Renal cortex interstitium (tissue), 11 donors: Measurements from ENCODE around the gene DNAH2. TPM values are rescaled to one million over a fixed set of nuclear protein-coding genes. Genes with fewer than 3 reads are reported as not detected.
A peak's percentile ranks its signal among the peaks of the same experiment; 100 is the strongest.
"Not testable (repeated sequence)": the region's sequence is repeated elsewhere in the genome, so short reads cannot be mapped to it uniquely, and the experiment has no call there.

Experiments
- DNase-seq, 11 donors: peaks; one replicate each; pipeline ENCODE4 v3.0.0-alpha.2; 2013; ENCODE audit warnings: low read depth in 9 of 11, low spot score in 4 of 11; ENCODE audit errors: extremely low read depth in 1 of 11
- polyA plus RNA-seq, 3 donors: library from polyadenylated mRNA; unstranded; fragments of 120-200 nt; gene quantifications; one replicate each; pipeline ENCODE4 v1.2.1, GENCODE V29; 2013; ENCODE audit not compliant: insufficient read length in 3 of 3

The DNAH2 gene
- polyA plus RNA-seq, 3 donors = 0.26 to 0.32 (median 0.29) TPM

DNA sequence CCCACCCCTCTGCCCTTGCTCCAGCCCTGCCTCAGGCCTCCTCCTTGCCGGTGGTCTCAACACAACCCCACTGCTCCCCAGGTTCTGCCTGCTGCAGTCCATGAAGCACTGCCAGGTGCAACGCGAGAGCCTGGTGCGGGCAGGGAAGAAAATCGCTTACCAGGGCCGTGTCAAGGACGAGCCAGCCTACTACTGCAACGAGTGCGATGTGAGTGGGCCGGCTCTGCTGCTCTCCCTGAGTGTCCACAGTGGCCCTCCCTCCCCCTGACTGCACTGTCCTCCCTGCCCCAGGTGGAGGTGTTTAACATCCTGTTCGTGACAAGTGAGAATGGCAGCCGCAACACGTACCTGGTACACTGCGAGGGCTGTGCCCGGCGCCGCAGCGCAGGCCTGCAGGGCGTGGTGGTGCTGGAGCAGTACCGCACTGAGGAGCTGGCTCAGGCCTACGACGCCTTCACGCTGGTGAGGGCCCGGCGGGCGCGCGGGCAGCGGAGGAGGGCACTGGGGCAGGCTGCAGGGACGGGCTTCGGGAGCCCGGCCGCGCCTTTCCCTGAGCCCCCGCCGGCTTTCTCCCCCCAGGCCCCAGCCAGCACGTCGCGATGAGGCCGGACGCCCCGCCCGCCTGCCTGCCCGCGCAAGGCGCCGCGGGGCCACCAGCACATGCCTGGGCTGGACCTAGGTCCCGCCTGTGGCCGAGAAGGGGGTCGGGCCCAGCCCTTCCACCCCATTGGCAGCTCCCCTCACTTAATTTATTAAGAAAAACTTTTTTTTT lies 135.6 kb downstream of the DNAH2 start:
- no peak for DNase-seq

DNA sequence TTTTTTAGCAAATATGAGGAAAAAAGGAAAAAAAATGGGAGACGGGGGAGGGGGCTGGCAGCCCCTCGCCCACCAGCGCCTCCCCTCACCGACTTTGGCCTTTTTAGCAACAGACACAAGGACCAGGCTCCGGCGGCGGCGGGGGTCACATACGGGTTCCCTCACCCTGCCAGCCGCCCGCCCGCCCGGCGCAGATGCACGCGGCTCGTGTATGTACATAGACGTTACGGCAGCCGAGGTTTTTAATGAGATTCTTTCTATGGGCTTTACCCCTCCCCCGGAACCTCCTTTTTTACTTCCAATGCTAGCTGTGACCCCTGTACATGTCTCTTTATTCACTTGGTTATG lies 136.1 kb downstream of the DNAH2 start:
- no peak for DNase-seq

DNA sequence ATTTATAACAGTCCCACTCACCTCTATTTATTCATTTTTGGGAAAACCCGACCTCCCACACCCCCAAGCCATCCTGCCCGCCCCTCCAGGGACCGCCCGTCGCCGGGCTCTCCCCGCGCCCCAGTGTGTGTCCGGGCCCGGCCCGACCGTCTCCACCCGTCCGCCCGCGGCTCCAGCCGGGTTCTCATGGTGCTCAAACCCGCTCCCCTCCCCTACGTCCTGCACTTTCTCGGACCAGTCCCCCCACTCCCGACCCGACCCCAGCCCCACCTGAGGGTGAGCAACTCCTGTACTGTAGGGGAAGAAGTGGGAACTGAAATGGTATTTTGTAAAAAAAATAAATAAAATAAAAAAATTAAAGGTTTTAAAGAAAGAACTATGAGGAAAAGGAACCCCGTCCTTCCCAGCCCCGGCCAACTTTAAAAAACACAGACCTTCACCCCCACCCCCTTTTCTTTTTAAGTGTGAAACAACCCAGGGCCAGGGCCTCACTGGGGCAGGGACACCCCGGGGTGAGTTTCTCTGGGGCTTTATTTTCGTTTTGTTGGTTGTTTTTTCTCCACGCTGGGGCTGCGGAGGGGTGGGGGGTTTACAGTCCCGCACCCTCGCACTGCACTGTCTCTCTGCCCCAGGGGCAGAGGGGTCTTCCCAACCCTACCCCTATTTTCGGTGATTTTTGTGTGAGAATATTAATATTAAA lies 136.7 kb downstream of the DNAH2 start:
- DNase-seq = no peak

DNA sequence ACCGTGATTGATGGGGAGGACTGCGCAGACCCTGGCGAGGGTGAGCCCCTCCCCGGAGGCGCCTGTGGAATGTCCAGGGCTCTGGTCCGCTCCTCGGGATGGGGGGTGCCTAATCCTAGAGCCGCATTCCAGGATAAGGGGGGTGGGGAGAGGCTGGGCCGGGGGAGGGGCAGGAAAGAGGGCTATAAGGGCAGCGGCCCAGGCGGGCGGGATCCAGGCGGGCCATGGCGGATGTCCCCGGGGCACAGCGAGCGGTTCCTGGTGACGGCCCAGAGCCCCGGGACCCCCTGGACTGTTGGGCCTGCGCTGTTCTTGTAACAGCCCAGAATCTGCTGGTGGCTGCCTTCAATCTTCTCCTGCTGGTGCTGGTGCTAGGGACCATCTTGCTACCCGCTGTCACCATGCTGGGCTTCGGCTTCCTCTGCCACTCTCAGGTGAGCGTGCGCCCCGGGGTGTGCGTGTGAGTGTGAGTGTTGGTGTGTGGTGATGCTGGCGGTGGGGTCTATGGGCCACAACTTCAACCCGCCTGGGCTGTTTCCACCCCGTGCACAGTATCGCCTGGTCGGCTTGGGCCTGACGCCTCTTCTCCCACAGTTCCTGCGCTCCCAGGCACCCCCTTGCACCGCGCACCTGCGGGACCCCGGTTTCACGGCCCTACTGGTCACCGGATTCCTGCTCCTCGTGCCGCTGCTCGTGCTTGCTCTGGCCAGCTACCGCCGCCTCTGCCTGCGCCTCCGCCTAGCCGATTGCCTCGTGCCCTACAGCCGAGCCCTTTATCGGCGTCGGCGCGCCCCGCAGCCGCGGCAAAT lies 137.5 kb downstream of the DNAH2 start, which contains the start of gene TMEM88:
Gene TMEM88, plus strand, starts transcription at position 216 of the 809 bp plus-strand sequence. Its CDS starts 9 bp downstream, at position 225.
- peak in 1 of 11 donors; percentile 36 for DNase-seq

DNA sequence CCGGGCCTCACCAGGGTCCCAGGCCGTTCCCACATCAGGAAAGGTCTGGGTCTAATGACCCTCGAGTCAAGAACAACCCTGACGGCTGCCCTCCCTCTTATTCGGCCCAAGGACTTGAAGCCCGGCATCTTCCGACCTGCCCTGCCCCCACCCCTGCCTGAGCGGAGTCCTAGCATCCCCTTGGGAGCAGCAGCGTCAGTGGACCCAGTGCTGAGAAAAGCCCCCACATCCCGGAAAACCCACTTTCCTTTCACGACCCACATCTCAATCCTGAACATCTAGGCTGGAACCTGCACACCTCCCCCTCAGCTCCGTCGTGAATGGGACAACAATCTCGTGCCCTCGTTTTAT lies 138.1 kb downstream of the DNAH2 start:
- DNase-seq = no peak

DNA sequence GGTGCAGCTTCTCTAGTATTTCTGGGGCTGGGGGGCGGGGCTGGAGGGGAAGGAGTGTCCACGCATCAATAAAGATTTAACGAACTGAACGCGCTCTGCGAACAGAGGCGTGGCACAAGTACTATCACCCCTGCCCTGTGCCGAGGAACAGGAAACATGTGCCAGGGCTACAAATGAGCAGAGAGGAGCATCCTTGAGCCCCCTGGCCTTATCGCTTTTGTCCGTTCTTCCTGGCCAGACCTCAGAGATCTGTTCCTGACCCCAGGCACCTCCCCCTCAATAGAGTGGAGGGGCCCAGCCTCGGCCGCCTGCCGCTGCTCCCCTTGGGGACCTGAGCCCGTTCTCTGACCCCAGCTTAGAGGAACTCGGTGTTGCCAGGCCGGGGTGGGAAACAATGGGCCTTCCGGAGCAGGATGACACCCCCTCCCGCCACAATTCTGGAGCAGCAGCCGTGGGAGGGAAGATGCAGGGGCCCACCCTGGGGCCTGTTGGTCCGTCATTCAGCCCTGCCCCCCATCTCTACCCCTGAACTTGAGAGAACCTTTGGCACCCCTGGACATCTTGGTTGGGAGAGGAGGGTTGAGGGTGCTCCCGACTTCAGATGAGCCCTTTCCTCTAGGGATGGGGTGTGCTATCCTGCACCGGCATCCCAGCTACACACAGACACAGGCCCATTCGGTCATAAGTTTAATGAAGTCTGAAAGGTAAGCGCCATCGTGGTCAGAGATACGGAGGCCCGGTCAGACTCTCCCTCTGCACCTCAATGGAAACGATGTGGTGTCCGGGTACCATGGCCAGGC lies 138.7 kb downstream of the DNAH2 start:
- DNase-seq = peak in 1 of 11 donors; percentile 30

DNA sequence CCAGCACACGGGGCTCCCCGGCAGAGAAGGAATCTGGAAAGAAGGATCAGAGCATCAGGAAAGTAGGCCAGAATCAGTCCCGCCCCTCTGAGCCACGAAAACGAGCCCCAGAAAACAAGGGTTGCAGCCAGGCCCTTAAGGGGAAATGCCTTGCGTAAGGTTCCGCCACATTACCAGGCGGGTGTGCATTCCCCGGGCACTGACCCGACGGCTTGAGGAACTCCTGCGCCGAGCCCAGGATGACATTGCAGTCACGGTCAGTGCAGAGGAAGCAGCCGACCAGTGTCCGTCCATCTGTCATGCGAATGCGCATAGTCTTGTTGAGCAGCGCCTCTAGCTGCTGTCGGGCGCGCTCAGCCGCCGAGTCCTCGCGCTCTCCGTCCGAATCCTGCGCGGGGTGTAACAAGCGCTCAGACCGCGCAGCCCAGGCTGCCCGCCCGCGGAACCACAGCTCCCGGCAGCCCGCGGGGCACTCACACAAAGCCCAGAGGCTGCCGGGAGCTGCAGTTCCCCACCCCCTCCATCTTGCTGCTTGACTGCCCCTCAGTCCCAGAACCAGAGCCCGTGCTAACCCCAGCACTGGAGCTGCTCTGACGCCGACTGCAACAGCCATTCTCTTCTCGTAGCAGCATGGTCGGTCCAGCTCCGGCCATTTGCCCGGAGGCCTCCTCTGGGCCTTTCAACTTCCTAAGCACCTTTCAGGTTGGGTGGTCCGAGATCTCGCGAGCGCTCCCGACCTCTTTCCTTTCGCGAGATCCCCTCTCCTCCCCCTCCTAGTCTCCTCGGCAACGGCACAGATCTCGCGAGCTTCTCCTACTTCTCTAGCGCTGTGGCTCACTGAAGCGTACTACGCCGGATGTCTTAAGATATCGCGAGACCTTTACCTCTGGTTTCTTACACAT lies 139.5 kb downstream of the DNAH2 start, which contains the start of gene NAA38:
Gene NAA38, minus strand, starts transcription at position 749 of the 902 bp plus-strand sequence. Its CDS starts 96 bp downstream, at position 653.
- peak; percentile 98 to 100 (median 99) for DNase-seq

DNA sequence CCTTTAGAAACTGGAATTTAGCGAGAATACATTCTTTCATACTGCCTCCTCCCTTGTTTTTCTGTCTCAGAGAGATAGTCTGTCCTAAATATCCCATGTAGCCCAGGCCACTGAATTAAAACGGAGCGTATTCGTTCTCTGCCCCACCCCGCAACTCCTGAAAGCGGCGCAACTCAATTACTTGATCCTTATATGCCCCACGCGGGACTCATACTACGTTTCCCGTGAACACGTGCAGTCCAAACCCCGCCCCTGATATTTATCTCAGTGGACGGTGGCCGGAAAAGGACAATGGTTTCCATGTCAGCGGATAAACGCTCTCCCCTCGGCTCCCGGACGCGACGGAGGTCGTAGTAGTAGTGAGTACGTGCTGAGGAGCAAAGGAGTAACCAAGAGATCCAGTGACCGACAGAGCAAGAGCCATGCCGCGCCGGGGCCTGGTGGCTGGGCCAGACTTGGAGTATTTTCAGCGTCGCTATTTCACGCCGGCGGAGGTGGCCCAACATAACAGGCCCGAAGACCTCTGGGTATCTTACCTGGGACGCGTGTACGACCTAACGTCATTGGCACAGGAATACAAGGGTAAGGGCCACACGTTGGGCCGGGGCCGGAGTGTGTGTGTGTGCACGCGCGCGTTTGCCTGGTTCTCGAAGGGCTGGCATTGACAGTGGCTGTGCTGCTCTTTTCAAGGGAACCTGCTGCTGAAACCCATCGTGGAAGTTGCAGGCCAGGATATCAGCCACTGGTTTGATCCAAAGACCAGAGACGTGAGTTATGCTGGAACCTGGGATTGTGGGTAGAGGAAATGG lies 140.4 kb downstream of the DNAH2 start, which contains the start of gene CYB5D1:
Gene CYB5D1, plus strand, starts transcription at position 291 of the 809 bp plus-strand sequence. Its CDS starts 132 bp downstream, at position 423.
- DNase-seq = peak in 9 of 11 donors; percentile 89 to 94 (median 91)

DNA sequence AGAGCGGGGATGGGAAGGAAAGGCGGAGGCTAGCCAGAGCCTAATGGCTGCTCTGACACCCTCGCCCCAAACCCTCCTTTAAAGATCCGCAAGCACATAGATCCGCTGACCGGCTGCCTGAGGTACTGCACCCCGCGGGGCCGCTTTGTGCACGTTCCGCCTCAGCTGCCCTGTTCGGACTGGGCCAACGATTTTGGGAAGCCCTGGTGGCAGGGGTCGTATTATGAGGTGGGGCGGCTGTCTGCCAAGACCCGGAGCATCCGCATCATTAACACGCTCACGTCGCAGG lies 140.9 kb downstream of the DNAH2 start:
- peak in 2 of 11 donors; percentile 18 to 33 for DNase-seq

DNA sequence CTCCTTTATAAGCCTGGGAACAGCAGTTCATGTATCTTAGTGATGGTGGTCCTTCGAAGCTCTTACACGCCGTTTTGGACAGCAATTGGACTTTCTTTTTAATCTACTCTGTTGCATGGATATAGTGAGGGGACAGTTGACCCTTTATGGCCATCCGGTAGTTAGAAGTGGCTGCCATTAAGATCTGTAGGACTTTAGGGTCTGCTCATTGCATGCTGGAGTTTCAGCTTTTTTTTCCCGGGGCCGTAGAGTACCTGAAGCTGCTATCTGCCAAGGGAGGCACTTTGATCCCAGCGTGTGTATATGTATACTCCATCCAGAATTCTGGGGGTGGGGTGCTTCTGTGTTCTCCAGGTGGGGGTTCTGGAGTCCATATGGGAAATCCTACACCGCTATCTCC lies 141.5 kb downstream of the DNAH2 start:
- DNase-seq = no peak

DNA sequence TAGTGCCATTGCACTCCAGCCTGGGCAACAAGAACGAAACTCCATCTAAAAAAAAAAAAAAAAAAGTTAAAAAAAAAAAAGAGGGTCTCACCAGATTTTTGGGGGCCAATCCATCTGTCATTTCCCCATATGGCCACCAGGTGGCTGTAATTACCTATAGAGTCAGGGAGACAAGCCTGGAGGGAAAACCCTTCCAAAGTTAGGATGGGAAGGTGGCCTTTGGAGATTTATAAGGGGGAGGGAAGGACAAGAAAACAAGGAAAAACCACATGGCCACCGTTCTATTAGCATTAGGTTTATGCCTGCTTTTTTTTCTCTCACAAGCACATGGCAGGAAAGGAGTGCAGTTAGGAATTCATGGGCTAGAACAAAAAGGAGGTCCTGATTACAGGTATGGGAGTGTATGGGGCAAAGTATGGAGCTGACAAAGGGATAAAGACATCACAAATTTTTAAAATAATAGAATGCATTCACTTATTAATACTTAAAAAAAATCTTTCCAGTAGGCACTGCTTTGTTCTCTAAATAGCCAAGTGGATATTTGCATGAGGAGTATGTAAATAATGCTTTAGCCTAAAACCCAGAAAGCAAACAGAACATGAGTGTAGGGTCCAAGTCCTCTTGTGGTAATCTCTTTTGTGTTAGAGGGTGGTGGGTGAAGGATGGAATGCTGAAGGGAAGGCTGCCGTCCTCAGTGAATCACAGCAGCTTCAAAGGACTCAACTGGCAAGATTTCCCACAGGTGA lies 145.3 kb downstream of the DNAH2 start:
- peak in 2 of 11 donors; percentile 28 to 46 for DNase-seq

DNA sequence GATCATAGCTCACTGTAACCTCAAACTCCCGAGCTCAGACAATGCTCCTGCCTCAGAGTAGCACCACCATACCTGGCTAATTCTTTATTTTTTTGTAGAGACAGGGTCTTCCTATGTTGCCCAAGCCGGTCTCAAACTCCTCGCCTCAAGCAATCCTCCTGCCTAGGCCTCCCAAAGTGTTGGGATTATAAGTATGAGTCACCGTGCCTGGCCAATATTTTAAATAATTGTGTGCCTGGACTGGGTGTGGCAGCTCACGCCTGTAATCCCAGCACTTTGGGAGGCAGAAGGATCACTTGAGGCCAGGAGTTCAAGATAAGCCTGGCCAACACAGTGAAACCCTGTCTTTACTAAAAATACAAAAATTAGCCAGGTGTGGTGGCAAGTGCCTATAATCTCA lies 146.8 kb downstream of the DNAH2 start:
- DNase-seq = not testable (repeated sequence)

DNA sequence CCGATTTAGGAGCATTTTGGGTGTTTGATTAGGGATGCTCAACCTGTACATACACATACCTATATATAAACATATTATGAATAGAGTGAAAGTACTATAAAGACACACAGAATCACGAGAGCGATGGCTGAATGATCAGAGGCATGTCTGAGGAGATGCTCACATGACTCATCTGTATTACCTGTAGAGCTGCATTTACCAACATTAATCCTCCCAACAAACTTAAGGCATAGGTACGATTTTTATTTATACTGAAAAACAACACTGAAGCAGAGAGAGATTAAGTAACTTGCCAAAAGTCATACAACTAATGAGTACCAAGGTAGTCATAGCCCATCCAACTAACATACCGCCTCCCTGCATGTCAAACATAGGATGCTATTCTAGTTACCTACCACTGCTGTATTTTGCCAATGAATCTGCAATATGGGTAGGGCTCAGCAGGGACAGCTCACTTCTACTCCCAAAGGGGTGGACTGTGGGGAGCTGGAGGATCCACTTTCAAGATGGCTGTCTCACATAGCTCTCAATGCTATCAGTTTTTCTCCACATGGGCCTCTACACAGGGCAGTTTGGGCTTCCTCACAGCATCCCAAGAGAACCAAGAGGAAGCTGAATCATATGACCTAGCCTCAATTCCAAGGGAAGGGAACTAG lies 147.6 kb downstream of the DNAH2 start:
- DNase-seq = no peak

DNA sequence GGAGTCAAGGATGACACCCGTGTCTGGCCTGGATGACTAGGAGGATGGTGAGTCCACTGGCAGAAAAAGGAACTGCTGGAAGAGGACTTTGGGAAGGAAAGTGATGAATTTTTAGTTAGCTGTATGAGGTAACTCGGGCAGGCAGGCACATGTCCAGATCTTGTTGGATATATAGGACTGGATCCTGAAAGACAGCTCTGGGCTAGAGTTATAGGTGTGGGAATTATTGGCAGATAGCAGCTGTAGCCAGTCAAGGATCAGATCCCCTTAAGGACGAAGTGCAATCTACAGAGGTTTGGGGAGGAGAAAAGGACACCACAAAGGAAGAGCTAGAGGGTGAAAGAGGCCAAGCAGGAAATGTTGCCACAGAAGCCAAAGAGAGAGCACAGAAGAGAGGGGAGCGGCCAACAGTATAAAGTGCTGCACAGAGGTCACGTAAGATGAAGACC lies 150.4 kb downstream of the DNAH2 start:
- no peak for DNase-seq

DNA sequence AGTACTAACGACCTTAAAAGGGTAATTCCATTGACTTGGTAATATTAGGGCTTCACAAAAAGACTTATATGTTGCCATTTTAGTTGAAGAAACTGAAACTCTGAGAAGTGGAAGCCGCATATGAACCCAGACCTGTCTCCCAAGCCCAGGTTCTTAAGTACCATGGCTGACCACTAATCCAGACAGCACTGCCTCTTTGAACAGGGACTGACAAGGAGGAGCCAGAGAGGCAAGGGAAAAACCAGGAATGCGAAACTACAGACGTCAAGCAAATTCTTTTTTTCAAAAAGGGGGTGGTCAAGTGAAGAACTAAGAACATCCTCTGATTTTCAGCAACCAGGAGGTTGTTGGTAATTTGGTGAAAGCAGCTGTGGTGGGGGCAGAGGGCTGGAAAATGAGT lies 155.5 kb downstream of the DNAH2 start:
- DNase-seq = no peak

DNA sequence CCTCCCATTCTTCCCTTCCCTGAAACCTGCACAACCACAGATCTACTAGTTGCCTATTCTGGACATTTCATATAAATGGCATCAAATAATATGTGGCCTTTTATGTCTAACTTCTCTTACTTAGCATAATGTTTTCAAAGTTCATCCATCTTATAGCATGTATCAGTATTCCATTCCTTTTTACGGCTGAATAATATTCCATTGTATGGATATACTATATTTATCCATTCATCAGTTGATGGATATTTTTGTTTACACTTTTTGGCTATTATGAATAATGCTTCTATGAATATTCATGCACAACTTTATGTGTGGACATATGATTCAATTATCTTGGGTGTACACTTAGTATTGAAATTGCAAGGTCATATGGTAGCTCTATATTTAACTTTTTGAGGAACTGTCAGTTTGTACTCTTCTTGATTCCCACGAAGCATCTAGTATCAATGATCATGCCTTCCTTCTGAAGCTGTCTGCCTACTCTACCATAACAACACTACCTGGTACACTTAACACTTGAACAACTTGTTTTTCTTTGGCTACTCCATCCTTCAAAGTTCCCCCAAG lies 158.3 kb downstream of the DNAH2 start:
- no peak for DNase-seq
